ENCODE measurements around the gene C7orf25.
"Not testable (repeated sequence)": the region's sequence is repeated elsewhere in the genome, so short reads cannot be mapped to it uniquely, and the experiment has no call there.

The C7orf25 gene

DNA sequence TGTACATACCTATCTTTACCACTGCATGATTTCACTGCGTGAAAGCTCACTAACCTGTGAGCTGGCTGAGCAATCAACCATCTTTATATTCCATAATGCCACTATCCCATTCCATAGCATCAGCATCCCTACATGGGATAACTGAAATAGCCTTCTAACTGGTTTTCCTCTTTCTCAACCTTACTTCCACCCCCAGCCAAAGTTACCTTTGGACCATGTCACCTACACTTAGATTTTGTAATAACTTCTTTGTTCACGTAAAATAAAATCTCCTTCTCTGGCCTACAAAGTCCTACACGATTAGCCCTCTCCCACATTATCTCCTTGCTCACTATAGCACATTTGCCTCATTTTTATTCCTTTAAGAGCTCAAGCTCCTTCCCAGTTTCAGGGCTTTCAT lies 17.6 kb upstream of the C7orf25 start:
- DNase-seq (ENCODE audit: low read depth), result no peak

DNA sequence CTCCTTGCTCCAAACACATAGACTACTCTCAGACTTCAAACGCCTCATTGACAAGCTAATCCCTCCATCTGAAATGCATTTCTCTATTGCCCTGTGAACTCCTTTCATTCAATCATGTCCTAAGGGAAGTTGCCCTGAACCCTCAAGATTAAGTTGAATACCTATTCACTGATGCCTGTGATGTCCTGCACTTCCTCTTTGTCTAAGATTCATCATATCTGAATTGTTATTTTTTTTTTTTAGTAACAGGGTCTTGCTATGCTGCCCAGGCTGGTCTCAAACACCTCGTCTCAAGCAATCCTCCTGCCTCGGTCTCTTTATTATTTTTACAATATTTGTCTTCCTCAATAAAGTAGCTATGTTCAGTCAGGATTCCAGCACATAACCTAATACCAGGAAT lies 16.9 kb upstream of the C7orf25 start:
- no peak for DNase-seq (ENCODE audit: low read depth)

DNA sequence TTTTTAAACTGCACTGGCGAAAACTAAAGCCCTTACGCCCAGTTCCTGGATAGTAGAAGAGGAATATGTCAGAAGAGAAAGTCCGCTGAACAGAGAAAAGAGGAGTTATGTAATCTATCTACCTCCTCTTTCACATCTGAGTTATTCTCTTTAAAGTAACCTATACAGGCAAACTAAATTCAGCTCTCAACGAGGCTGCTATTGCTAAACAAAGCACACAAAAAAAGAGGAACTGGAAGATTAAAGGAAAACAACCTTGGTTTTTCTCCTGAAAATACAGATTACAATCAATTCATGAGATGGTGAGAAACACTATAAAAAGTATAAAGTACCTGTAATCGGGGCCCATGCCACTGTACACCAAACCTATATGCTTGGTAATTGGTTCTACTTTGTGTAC lies 14.3 kb upstream of the C7orf25 start:
- DNase-seq (ENCODE audit: low read depth), result no peak

DNA sequence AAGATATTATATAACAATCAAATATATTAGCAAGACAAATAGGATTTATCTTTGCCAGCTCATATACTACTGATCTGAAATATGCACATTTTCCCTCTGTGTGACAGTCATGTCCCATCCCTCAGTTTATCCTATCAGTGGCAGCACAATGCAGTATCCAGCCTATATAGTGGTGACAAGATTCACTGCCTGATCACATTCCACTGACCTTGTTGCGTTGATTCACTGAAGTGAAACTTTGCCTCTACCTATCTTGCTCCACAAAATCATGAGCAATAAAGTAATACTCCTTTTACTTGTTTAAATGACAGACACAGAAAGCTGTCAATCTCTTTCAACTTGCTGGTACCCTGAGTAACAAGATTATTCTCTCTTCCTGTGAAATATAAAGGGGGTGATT lies 13.8 kb upstream of the C7orf25 start:
- no peak for DNase-seq (ENCODE audit: low read depth)

DNA sequence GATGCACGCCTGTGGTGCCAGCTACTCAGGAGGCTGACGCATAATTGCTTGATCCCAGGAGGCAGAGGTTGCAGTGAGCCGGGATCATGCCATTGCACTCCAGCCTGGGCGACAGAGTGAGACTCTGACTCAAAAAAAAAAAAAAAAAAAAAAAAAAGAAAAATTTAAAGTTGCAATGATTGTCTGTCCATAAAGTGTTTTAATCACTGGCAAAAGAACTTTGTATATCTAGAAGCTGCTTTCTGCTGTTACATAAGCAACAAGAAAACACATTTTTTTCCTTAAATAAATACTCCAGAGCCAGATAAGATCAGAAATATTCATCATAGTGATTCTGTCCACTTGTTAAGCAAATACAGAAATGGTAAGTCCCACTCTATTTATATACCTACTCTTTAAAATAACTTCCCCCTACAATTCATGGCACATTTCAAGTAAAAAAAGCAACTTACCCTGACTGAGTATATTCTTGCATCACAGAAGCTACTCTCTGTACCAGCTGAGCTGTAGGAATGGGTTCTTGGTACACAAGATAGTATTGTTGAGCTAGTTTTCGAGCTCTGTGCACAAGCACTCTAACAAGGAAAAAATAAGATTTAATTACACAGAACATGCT lies 12.5 kb upstream of the C7orf25 start:
- peak; percentile 37 for DNase-seq (ENCODE audit: low read depth)

DNA sequence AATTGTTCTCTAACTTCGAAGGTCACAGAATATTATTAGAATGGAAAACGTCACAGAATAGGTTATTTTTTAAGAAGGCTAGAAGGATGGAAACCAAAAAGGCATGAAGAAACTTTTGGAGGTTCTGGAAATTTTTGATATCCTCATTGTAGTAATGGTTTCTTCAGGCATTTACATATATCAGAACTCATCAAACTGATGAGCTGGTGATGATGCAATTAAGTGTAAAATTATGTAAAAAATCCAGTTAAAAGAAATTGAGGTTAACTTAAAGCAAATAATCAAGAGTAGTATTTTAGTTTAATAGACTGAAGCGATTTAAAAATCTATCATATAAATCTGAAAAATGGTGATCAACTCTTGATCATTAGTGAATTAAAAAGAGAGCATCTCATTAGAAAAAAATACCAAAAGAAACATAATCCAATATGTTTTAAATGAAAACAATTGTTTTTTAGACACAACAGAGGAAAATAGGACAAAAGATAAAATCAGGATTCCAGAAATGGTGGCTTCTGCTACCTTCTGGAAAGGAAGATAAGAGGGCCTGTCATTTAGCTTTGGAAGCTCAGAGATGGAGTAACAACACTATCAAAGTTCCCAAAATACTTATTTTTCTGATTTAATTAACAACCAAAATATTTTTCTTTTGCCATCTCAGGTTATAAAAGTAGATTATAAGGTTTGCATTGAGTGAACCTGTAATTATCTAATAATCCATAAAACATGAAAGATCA lies 10.3 kb upstream of the C7orf25 start:
- DNase-seq (ENCODE audit: low read depth), result no peak

DNA sequence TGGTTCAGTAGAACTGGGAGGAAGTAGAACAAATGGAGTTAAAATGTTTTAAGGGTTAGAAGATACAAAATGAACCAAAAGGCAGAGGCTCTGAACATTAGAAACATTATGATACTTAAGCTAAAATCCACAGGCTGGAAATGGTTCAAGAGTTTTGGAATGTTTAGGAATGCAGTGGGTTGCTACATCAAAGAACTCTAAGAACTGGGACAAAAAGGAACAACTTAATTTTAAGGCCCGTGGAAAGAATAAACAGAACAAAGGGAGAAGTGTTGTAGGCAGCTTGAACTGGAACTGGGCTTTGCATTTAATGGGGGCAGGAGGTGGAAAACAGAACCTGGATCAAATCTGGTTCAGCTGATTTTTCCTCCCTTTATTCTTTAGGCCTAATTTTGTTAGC lies 3.5 kb upstream of the C7orf25 start:
- DNase-seq (ENCODE audit: low read depth), result peak; percentile 60

DNA sequence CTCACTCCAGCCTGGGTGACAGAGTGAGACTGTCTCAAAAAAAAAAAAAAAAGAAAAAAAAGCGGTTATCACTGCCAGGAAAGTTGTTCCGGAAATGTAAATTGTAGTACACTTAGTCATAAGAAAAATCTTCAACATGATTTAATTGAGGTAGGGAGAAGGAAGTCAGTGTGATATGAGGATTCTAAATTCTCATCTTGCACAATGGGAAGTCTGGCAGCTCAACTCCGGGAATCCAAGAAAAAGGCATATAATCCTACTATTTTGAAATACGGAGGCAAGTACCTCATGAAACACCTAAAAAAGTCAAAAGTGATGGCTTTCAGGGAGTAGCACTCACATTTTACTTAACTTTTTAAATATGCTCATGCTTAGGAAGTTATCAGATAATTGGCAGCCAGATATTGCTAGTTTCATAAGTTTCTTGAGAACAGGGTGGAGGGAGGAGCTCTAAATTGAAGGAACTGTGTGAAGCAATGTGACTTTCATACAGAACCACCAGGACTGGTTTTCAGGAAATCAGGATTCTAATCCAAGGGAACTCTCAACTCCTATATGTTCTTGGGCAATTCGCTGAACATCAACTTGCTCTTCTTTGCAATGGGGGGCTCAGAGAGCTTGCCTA lies 2.7 kb upstream of the C7orf25 start:
- DNase-seq (ENCODE audit: low read depth), result peak; percentile 98

DNA sequence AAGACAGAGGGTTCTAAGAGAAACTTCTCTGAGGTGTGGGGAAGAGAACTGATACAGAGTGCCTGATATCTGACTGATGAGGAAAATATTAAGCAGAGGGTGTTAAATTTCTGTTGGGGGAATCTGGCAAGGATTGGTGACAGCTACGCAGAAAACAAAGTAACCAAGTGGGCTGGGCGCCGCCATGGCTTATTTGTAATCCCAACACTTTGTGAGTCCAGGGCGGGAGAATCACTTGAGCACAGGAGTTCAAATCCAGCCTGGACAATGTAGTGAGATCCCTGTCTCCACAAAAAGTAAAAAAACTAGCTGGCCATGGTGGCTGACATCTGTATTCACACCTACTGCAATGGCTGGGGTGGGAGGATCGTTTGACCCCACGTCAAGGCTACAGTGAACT lies 2.1 kb upstream of the C7orf25 start:
- no peak for DNase-seq (ENCODE audit: low read depth)

DNA sequence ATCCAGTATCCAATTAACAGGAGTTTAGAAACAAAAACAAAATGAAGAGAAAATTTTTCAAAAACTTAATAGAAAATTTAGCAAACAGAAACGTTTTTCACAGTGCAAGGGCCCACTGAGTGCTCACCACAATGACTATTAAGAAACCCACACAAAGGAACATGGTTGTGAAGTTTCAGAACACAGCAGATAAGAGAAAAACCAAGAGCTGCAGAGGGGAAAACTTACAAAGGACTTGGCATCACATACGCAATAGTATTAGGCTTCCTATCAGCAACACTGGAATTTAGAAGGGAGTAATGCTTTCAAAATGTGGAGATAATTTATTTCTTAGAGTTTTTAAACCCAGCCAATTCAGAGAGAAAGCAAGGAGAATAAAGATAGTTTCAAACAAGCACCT lies 1.7 kb upstream of the C7orf25 start:
- peak; percentile 99 for DNase-seq (ENCODE audit: low read depth)

DNA sequence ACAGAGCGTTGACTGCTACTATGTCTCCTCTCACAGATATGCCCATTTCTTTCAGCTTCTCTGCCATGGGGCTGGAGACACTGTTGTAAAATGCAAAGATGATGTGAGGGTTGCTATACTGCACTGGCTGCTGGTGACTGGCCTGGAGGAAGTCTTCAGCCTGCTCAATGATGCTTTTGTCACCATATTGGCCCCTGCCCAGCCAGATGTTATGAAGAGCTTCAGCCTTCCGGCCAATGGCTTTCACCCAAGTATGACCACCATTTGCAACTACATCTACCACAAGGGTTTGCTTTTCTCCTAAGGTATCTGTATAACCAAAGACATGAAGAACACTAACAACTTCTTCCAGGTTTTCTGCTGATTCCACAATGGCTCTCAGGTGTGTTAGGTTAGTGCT lies 1.6 kb downstream of the C7orf25 start:
- no peak for DNase-seq (ENCODE audit: low read depth)

DNA sequence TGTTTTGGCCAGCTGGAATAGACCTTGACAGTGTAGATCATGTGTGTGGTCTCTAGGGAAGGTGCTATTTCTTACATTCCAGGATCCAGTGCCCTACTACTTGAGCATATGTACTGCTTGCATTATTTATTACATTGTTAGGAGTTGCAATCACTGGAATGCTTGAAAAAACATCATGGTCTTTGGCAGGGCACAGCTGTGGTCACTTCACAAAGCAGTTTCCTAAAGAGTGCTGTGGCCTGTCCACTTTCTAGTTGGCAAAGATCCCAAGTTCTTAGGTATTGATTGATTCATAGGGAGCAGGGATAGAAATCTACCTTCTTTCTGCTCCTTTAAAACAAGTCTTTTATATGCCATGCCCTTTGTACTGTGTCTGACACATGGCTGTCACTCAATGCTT lies 4.6 kb downstream of the C7orf25 start:
- DNase-seq (ENCODE audit: low read depth), result peak; percentile 10

DNA sequence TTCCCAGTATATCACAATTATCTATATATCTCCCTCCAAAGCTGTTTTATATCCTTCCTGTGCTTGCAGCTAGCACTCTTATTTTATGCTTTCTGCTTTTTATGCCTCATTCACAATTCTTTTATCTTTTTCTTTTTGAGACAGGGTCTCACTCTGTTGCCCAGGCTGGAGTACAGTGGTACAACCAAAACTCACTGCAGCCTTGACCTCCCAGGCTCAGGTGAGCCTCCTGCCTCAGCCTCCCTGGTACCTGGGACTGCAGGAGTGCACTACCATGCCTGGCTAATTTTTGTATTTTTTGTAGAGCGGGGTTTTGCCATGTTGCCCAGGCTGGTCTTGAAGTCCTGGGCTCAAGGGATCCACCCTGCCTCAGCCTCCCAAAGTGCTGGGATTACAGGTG lies 5.7 kb downstream of the C7orf25 start:
- no peak for DNase-seq (ENCODE audit: low read depth)

DNA sequence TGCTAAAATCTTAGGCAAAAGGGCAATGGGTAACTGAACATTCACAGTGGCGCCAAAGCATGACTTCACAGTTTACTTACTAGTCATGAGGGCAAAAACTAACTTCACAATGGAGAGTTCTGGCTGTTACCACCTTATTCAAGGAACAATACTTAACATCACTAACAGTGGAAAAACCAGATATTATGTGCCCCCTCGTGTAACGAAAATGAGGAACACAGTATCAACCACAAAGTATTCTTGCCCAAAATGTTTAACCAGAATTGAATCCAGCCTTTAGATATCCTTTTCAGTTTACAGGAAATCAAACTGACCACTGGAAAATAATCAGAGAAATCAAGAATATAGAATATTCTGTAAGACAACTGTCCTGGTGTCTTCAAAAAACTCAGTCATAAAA lies 9.5 kb downstream of the C7orf25 start:
- DNase-seq (ENCODE audit: low read depth), result no peak

DNA sequence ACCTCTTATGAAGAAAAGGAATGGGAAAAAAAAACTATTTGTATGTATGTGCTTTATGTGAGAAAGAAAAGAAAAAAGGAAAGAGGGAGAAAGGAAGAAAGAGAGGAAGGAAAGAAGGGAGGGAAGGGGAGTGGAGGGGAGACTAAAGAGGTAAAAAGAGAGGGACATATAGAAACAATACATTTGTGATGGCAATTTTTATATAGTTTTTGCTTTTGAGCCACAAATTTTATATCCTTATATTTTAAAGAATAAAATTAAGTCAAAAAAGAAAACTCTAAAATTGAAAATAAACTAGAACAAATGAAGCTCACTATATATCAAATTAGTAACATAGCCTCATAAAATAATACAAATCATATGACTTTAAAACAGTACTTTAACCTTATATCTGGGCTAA lies 11.0 kb downstream of the C7orf25 start:
- no peak for DNase-seq (ENCODE audit: low read depth)

DNA sequence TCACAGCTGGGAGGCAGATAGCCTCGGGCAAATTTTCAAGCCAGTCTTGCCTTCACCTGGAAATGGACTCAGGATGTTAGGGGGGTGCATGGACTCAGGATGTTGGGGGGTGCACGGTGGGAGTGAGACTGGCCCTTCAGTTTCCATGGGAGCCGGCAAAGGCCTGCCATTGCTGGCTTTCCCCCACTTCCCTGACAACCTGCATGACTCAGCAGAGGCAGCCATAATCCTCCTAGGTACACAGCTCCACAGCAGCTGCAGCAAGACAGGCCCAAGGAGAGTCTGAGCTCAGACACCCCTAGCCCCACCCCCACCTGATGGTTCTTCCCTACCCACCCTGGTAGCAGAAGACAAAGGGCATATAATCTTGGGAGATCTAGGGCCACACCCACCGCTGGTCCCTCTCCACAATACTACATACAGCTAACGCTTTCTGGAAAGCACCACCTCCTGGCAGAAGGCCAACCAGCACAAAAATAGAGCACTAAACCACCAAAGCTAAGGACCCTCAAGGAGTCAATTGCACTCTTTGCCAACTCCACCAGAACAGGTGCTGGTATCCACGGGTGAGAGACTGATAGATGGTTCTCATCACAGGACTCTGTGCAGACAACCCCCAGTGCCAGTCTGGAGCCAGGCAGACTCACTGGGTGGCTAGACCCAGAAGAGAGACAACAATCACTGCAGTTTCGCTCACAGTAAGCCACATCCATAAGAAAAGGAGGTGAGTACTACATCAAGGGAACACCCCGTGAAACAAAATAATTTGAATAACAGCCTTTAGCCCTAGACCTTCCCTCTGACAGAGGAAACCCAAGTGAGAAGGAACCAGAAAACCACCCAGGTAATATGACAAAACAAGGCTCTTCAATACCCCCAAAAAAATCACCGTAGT lies 18.3 kb downstream of the C7orf25 start:
- no peak for DNase-seq (ENCODE audit: low read depth)

DNA sequence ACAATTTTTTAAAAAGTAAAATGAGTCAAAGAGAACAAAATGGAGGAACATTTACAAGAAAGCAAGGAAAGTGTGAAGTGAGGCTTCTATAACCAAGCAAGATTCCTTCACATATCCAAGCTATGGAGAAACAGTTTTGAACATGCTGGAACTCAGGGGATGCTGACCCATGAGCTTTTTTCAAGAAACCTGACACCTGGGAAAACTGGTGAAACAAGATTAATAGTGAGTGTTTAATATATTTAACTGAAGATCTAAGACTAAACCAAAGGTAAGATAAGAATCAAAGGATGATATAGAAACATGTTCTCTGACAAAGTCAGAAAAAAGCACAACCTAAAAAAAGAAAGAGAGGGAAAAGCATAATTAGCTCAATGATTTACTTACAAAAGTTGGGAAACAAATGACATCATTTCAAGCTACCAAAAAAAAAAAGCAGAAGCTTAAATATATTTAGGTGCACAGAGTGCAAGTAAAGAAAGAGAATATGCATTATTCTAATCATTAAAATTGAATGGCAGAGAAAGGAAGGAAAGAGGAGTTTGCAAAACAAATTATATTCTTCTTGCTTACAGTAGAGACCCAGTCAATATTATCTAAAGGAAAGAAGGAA lies 24.9 kb downstream of the C7orf25 start:
- no peak for DNase-seq (ENCODE audit: low read depth)

DNA sequence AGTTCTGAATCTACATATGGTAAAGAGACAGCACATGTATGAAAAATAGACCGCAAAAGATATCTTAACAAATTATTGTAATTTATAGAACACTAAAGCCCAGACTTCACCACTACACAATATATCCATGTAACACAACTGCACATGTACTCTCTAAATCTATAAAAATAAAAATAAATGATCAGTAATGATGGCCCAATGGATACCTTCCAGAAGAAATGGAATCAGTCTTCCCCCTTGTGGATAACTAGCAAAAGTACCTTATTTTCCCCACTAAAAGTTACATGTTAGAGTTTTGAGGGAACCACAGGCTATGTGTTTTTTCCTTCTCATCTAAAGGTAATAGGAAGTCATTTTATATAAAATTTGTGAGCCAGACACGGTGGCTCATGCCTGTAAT lies 25.7 kb downstream of the C7orf25 start:
- peak; percentile 12 for DNase-seq (ENCODE audit: low read depth)

DNA sequence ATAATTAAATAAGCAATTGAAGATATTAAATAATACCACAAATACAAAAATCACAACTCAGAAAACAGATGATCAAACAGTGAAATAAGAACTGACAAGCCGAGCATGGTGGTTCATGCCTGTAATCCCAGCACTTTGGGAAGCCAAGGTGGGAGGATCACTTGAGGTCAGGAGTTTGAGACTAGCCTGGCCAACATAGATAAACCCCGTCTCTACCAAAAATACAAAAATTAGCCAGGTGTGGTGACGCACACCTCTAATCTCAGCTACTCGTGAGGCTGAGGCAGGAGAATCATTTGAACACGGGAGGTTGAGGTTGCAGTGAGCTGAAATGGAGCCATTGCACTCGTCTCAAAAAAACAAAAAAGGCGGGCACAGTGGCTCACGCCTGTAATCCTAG lies 26.7 kb downstream of the C7orf25 start:
- DNase-seq (ENCODE audit: low read depth), result not testable (repeated sequence)

DNA sequence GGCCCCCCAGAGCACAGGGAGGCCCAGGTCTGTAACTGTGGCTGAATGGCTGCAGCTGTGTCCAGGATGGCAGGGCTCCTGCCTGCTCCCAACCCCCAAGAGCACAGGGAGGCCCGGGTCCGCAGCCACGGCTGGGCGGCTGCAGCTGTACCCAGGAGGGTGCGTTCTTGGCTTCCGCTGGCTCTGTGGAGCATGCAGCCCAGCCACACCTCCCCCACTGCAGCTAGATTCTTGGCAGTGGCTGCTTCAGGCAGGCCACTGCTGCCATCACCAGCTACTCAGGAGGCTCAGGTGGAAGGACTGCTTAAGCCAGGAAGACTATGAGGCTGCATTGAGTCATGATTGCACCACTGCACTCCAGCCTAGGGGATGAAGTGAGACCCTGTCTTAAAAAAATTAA lies 27.9 kb downstream of the C7orf25 start:
- peak; percentile 64 for DNase-seq (ENCODE audit: low read depth)

DNA sequence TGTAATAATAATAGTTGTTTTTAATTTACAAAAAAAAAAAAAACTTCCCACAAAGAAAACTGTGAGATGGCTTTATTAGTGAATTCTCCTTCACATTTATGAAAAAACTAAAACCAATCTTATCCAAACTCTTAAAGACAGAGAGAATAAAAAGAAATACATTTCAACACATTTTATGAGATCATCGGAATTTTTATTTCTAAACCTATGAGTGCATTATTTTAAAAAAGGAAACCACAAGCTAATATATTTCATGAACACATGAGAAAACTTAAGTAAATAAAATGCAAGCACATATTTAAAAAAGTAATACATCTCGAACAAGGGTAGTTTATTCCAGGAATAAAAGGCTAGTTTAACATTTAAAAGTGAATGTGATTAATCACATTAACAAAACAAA lies 31.5 kb downstream of the C7orf25 start:
- DNase-seq (ENCODE audit: low read depth), result peak; percentile 40

DNA sequence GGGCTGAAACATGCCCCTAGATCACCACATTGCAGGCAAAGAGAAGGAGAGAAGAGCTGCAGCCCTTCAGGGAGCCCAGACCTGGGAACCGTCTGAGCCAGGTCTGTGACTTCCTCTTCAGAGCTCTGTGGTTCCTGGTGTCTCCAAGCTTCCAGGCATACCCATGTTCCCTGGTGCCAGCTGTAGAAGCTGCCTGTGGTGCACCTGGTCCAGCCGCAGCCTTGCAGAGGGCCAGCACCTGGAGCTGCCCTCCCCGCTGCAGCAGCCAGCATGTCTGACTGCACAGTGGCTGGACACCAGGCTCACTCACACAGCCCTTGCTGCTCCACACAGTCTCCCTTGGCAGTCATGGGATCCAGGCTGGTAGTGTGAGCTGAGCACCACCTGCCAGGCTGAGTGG lies 33.6 kb downstream of the C7orf25 start:
- no peak for DNase-seq (ENCODE audit: low read depth)
